Measurements from ENCODE around the gene EXOC7. TPM values are rescaled to one million over a fixed set of nuclear protein-coding genes. Genes with fewer than 3 reads are reported as not detected.
A peak's percentile ranks its signal among the peaks of the same experiment; 100 is the strongest.

EXOC7 gene
- total and polyA plus RNA-seq, 2 of the 4 experiments (the other 2 are of a cell fraction), result 85.9 to 118 TPM

GRCh38 chr17:76079956-76080767 is 23.4 kb downstream of the EXOC7 start:
- Histone ChIP-seq H2BK120ac (ENCODE audit: low read depth, low read length) (no peak overlapping the region), H3K23ac (ENCODE audit: low read depth, low read length) (no peak overlapping the region), H3K4me1 (ENCODE audit: control insufficient read depth, insufficient read depth, low read length) (no peaks in the 10 kb centered on the region), H2AK9ac (replicated peaks; ENCODE audit: low read depth, low read length, poor library complexity) (no peak overlapping the region), H4K20me1 (ENCODE audit: insufficient read depth, low read length) (peaks cover 14% of the 10 kb centered on the region), H3K36me3 (ENCODE audit: control insufficient read depth, insufficient read depth, low read length) (peaks cover 27% of the 10 kb centered on the region), H3K4ac (ENCODE audit: low read depth, low read length) (no peak overlapping the region), H4K91ac (ENCODE audit: insufficient read depth, low read depth, low read length) (no peak overlapping the region), H2AFZ (replicated peaks; ENCODE audit: low read length, poor library complexity) (no peak overlapping the region), H3K4me3 (ENCODE audit: insufficient read depth, low read depth, low read length) (no peak overlapping the region), H3K27ac (ENCODE audit: insufficient read depth, low read length) (no peak overlapping the region), H2BK20ac (ENCODE audit: low read depth, low read length) (no peak overlapping the region), H2BK15ac (ENCODE audit: low read depth, low read length) (no peak overlapping the region), H3K14ac (replicated peaks; ENCODE audit: low read depth, low read length) (no peak overlapping the region), H3K4me2 (ENCODE audit: low read depth, low read length) (no peak overlapping the region), H3K27me3 (ENCODE audit: control insufficient read depth, insufficient read depth, low read length) (peaks cover 51% of the 10 kb centered on the region), H3K79me1 (ENCODE audit: low read depth in 1 of 2, low read length in 2 of 2) (no peaks in the 10 kb centered on the region), H4K5ac (ENCODE audit: low read depth, low read length) (no peak overlapping the region), H3K9me1 (ENCODE audit: insufficient read depth, low read length) (peaks cover 8% of the 10 kb centered on the region; the same call in 1 of the 2 replicates), H3K9ac (ENCODE audit: low read depth, low read length) (no peak overlapping the region), H3K18ac (ENCODE audit: low read depth, low read length) (no peak overlapping the region), H4K8ac (ENCODE audit: low read depth in 2 of 2, low read length in 2 of 2) (no peak overlapping the region), H2BK5ac (ENCODE audit: low read depth, low read length, poor library complexity, severe bottlenecking) (no peak overlapping the region), H3K56ac (ENCODE audit: extremely low read depth, insufficient read depth, low read length) (no peak overlapping the region), H3K9me3 (ENCODE audit: control insufficient read depth, insufficient read depth, low read length) (no peaks in the 10 kb centered on the region), H2AK5ac (ENCODE audit: low read depth, low read length) (no peak overlapping the region)
- CTCF ChIA-PET, result no interaction called here
- POLR2A ChIA-PET (ENCODE audit: unreplicated experiment), result interaction anchor here (0.6 kb wide), 1 partner anchor 8 kb away, joined by 3 read pairs; the partner anchor contains the start of gene SRP68
- BruUV-seq (replicated peaks), result no TSS peak
- in situ Hi-C loops (cut with MboI; ENCODE audit: low sequenced_read_pairs) (no loop called here), dilution Hi-C loops (cut with HindIII; ENCODE audit: low sequenced_read_pairs, unreplicated experiment) (no loop called here), intact Hi-C loops (cut with micrococcal nuclease) (loop anchor here (10.0 kb wide), 1 partner anchor 175 kb away; the partner anchor contains the start of gene MRPL38)
- WGBS, 2 experiments (ENCODE audit: extremely low coverage in 2 of 2, insufficient read length in 1 of 2), result 2% methylated on average over 7 of the region's 23 CpGs; no CpG with 5 or more reads in 1 of the 2 experiments
- ATAC-seq (ENCODE audit: low read depth) (peak; percentile 7; the same call in 1 of the 2 replicates), DNase-seq (no peak)
- TF ChIP-seq BHLHE40 (IDR thresholded peaks at IDR 0.05; ENCODE audit: low read depth, low read length), result no peak
- no peak for TF ChIP-seq CEBPB (IDR thresholded peaks at IDR 0.05; ENCODE audit: low read depth, low read length)
- no peak for TF ChIP-seq POLR2A (IDR thresholded peaks at IDR 0.05; ENCODE audit: low read depth, low read length)
- no peak for TF ChIP-seq RAD21 (IDR thresholded peaks at IDR 0.05; ENCODE audit: low read length)
- TF ChIP-seq CHD1 (IDR thresholded peaks at IDR 0.05; ENCODE audit: low read depth, low read length), result no peak
- TF ChIP-seq SMC3 (IDR thresholded peaks at IDR 0.05; ENCODE audit: low read depth, low read length), result no peak
- no peak for TF ChIP-seq RFX5 (IDR thresholded peaks at IDR 0.05; ENCODE audit: low read depth, low read length)
- no peak for TF ChIP-seq MAZ (IDR thresholded peaks at IDR 0.05; ENCODE audit: borderline replicate concordance, low read depth, low read length)
- TF ChIP-seq NFE2L2 (IDR thresholded peaks at IDR 0.05; ENCODE audit: low read depth, low read length), result no peak
- no peak for TF ChIP-seq CTCF (conservative IDR thresholded peaks at IDR 0.05; ENCODE audit: low read depth, low read length)
- TF ChIP-seq FOS (IDR thresholded peaks at IDR 0.05; ENCODE audit: low read depth, low read length), result no peak
- TF ChIP-seq MAFK (IDR thresholded peaks at IDR 0.05; ENCODE audit: low read depth, low read length), result no peak
- no peak for TF ChIP-seq ELK1 (IDR thresholded peaks at IDR 0.05; ENCODE audit: borderline replicate concordance, low read depth, low read length)
- TF ChIP-seq USF2 (IDR thresholded peaks at IDR 0.05; ENCODE audit: low read depth, low read length), result no peak
- TF ChIP-seq RCOR1 (IDR thresholded peaks at IDR 0.05; ENCODE audit: insufficient replicate concordance, low read length), result no peak

All from IMR-90 (cell line).